PC-3 (cell line): ENCODE results near the gene HOMEZ. TPM values are rescaled to one million over a fixed set of nuclear protein-coding genes. Genes with fewer than 3 reads are reported as not detected.

Source experiments
- ATAC-seq: fragments of 200-7000 bp; cut with Tn5 transposase; 2 replicates; pipeline ENCODE4 v1.9.1; 2020; ENCODE audit warnings: mild to moderate bottlenecking, moderate library complexity
- BruUV-seq: library from RNA; stranded (reverse); fragments of 400-500 nt; replicated peaks from 2 replicates; lab custom pipeline; 2021; lab: Mats Ljungman, UMichigan
- CTCF ChIA-PET: fragments of 300-600 bp; sonication (Branson Sonifier 250); formaldehyde crosslinking; loops from one replicate; lab custom pipeline; 2022; ENCODE audit warnings: antibody characterized with exemption; lab: Charles Lee
- POLR2A ChIA-PET: fragments of 300-600 bp; sonication (Branson Sonifier 250); formaldehyde crosslinking; loops from one replicate; lab custom pipeline; 2022; ENCODE audit warnings: antibody characterized with exemption; ENCODE audit not compliant: unreplicated experiment; lab: Charles Lee
- DNase-seq: peaks from one replicate; pipeline ENCODE4 v3.0.0-alpha.2; 2015
- H2AFZ ChIP-seq: fragments of 300-600 bp; sonication (generic); 2 replicates; pipeline ENCODE4 v1.6.0; 2016; ENCODE audit warnings: antibody characterized with exemption, low read length
- H3F3A ChIP-seq: fragments of 300-600 bp; sonication (generic); one replicate; pipeline ENCODE4 v1.6.0; 2017; ENCODE audit warnings: antibody characterized with exemption, low read length, control low read depth, mild to moderate bottlenecking; ENCODE audit not compliant: unreplicated experiment
- H3K27ac ChIP-seq: fragments of 300-600 bp; sonication (generic); 2 replicates; pipeline ENCODE4 v1.5.1; 2016; ENCODE audit warnings: mild to moderate bottlenecking, low read length
- H3K27me3 ChIP-seq: fragments of 300-600 bp; sonication (generic); 2 replicates; pipeline ENCODE4 v1.6.1; 2016; ENCODE audit warnings: low read length, mixed read lengths
- H3K36me3 ChIP-seq: fragments of 300-600 bp; sonication (generic); 2 replicates; pipeline ENCODE4 v1.6.1; 2016; ENCODE audit warnings: low read depth, mixed run types, low read length, mixed read lengths
- H3K4me1 ChIP-seq: fragments of 300-600 bp; sonication (generic); 2 replicates; pipeline ENCODE4 v1.5.1; 2016; ENCODE audit warnings: low read length; ENCODE audit not compliant: insufficient read depth
- H3K4me2 ChIP-seq: fragments of 300-600 bp; sonication (generic); 2 replicates; pipeline ENCODE4 v1.6.0; 2016; ENCODE audit warnings: low read length
- H3K4me3 ChIP-seq: fragments of 300-600 bp; sonication (generic); 2 replicates; pipeline ENCODE4 v1.5.1; 2016; ENCODE audit warnings: mild to moderate bottlenecking, low read length, mixed read lengths
- H3K79me2 ChIP-seq: fragments of 300-600 bp; sonication (generic); 2 replicates; pipeline ENCODE4 v1.6.1; 2017; ENCODE audit warnings: low read length, mixed read lengths
- H3K9ac ChIP-seq: fragments of 300-600 bp; sonication (generic); 2 replicates; pipeline ENCODE4 v1.6.0; 2016; ENCODE audit warnings: mild to moderate bottlenecking, low read length
- H3K9me2 ChIP-seq: fragments of 300-600 bp; sonication (generic); replicated peaks from 2 replicates; pipeline ENCODE4 v1.6.1; 2016; ENCODE audit warnings: mixed run types, low read length, mixed read lengths
- H3K9me3 ChIP-seq: fragments of 300-600 bp; sonication (generic); 2 replicates; pipeline ENCODE4 v1.6.1; 2016; ENCODE audit warnings: low read length, mixed read lengths
- H4K20me1 ChIP-seq: fragments of 300-600 bp; sonication (generic); 2 replicates; pipeline ENCODE4 v1.6.1; 2016; ENCODE audit warnings: low read length, mixed read lengths
- EZH2 ChIP-seq: fragments of 300-600 bp; sonication (generic); IDR thresholded peaks from one replicate; pipeline ENCODE4 v1.6.1; 2017; ENCODE audit warnings: antibody characterized with exemption, mild to moderate bottlenecking, low read length; ENCODE audit not compliant: unreplicated experiment
- EZH2phosphoT487 ChIP-seq: fragments of 300-600 bp; sonication (generic); IDR thresholded peaks from 2 replicates; pipeline ENCODE4 v1.6.1; 2018; ENCODE audit warnings: mild to moderate bottlenecking, antibody characterized with exemption, low read length, borderline replicate concordance
- intact Hi-C: fragments of 100-400 bp; cut with micrococcal nuclease; formaldehyde crosslinking; loops from 2 replicates; pipeline ENCODE4 v1.9.0; 2023
- total RNA-seq: library from RNA; depleted of rRNA; stranded (reverse); fragments of >200 nt; gene quantifications from 2 replicates; pipeline ENCODE4 v1.2.3, GENCODE V29; 2014
- TF ChIP-seq, protein P1 (sequence below): fragments of 300-600 bp; sonication (generic); conservative IDR thresholded peaks from 2 replicates; pipeline ENCODE4 v1.5.1; 2017; ENCODE audit warnings: antibody characterized with exemption, low read depth, mild to moderate bottlenecking, low read length

HOMEZ gene
- total RNA-seq, 1 experiment from 2014 or later, result 7.7 TPM

- no peaks in the 10 kb centered on the region for H3K36me3 ChIP-seq
- no peaks in the 10 kb centered on the region for H3K4me1 ChIP-seq
- no peak overlapping the region for H3K27ac ChIP-seq
- H3K9me3 ChIP-seq, result no peaks in the 10 kb centered on the region
- H3K79me2 ChIP-seq, result no peaks in the 10 kb centered on the region
- H3K4me3 ChIP-seq, result no peak overlapping the region
- no peak overlapping the region for H2AFZ ChIP-seq
- no peak overlapping the region for H3K9ac ChIP-seq
- ATAC-seq (no peak), DNase-seq (no peak)
- intact Hi-C loops, result no loop called here
- H3F3A ChIP-seq, result no peaks in the 10 kb centered on the region
- H3K27me3 ChIP-seq, result peaks cover 17% of the 10 kb centered on the region
- ChIA-PET CTCF (no interaction called here), POLR2A (no interaction called here)
- TF ChIP-seq, protein P1, sequence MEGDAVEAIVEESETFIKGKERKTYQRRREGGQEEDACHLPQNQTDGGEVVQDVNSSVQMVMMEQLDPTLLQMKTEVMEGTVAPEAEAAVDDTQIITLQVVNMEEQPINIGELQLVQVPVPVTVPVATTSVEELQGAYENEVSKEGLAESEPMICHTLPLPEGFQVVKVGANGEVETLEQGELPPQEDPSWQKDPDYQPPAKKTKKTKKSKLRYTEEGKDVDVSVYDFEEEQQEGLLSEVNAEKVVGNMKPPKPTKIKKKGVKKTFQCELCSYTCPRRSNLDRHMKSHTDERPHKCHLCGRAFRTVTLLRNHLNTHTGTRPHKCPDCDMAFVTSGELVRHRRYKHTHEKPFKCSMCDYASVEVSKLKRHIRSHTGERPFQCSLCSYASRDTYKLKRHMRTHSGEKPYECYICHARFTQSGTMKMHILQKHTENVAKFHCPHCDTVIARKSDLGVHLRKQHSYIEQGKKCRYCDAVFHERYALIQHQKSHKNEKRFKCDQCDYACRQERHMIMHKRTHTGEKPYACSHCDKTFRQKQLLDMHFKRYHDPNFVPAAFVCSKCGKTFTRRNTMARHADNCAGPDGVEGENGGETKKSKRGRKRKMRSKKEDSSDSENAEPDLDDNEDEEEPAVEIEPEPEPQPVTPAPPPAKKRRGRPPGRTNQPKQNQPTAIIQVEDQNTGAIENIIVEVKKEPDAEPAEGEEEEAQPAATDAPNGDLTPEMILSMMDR, result no peak
- TF ChIP-seq EZH2phosphoT487, result no peak
- TF ChIP-seq EZH2, result no peak
- H3K9me2 ChIP-seq, result no peaks in the 10 kb centered on the region
- BruUV-seq, result no TSS peak
- no peaks in the 10 kb centered on the region for H4K20me1 ChIP-seq
- H3K4me2 ChIP-seq, result no peak overlapping the region
Observed at GRCh38 chr14:23252006-23252405, 33.9 kb downstream of the HOMEZ start.

DNA sequence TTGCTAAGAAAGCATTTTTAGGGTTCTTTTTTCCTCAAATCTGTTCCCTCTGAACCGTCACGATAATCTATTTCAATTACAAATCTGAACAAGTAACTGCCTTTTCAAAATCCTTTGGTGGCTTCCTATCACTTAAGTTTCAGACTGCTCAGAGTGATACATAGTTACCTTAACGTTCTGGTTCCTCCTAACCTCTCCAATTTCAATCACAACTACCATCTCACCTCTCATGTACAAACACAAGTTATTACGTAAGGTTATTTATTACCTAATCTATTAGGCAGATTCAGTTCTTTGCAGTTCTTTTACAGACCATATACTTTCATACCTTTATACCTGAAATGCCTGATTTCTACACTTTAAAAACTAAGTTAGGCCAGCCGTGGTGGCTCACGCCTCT is 36.1 kb downstream of the HOMEZ start:
- no peak for ATAC-seq
- no peak overlapping the region for H3K4me2 ChIP-seq
- ChIA-PET CTCF (no interaction called here), POLR2A (interaction anchor here (0.6 kb wide), 1 partner anchor 12 kb away, joined by 4 read pairs; the partner anchor contains the start of gene RNF212B)
- no peaks in the 10 kb centered on the region for H3K9me2 ChIP-seq
- H3K9me3 ChIP-seq, result no peaks in the 10 kb centered on the region
- no TSS peak for BruUV-seq
- no peak overlapping the region for H3K27ac ChIP-seq
- peaks cover 24% of the 10 kb centered on the region for H3K27me3 ChIP-seq
- no peaks in the 10 kb centered on the region for H4K20me1 ChIP-seq
- intact Hi-C loops, result no loop called here
- no peak for DNase-seq
- no peak overlapping the region for H3K9ac ChIP-seq
- H2AFZ ChIP-seq, result no peak overlapping the region
- TF ChIP-seq EZH2 (no peak), EZH2phosphoT487 (no peak)
- TF ChIP-seq, protein P1, result no peak
- H3K4me1 ChIP-seq, result no peaks in the 10 kb centered on the region
- H3K79me2 ChIP-seq, result no peaks in the 10 kb centered on the region
- H3F3A ChIP-seq, result no peaks in the 10 kb centered on the region
- H3K4me3 ChIP-seq, result no peak overlapping the region
- H3K36me3 ChIP-seq, result no peaks in the 10 kb centered on the region

- ChIA-PET CTCF (no interaction called here), POLR2A (no interaction called here)
- TF ChIP-seq EZH2phosphoT487, result no peak
- Histone ChIP-seq H3K9me2 (no peaks in the 10 kb centered on the region), H3K4me2 (no peak overlapping the region), H4K20me1 (no peaks in the 10 kb centered on the region), H3K4me3 (no peak overlapping the region), H3K9me3 (no peaks in the 10 kb centered on the region), H3K27me3 (peaks cover 29% of the 10 kb centered on the region), H2AFZ (no peak overlapping the region), H3K4me1 (no peaks in the 10 kb centered on the region), H3K36me3 (no peaks in the 10 kb centered on the region), H3F3A (no peaks in the 10 kb centered on the region), H3K27ac (no peak overlapping the region), H3K9ac (no peak overlapping the region), H3K79me2 (no peaks in the 10 kb centered on the region)
- no TSS peak for BruUV-seq
- no peak for DNase-seq
- intact Hi-C loops, result no loop called here
- ATAC-seq, result no peak
Observed at GRCh38 chr14:23248601-23249000, 37.3 kb downstream of the HOMEZ start.
